HepG2 (cell line): ENCODE results near the gene SLC25A1.

ENCODE experiments used
- AHR ChIP-seq: IDR thresholded peaks from 2 replicates; pipeline ENCODE4 v1.6.1; 2018; ENCODE audit warnings: missing genetic modification reagents, missing compliant biosample characterization
- HDAC6 ChIP-seq: fragments of 200-600 bp; sonication (generic); IDR thresholded peaks from 2 replicates; pipeline ENCODE4 v1.7.0; 2017; ENCODE audit warnings: mild to moderate bottlenecking, antibody characterized with exemption, low read length, low read depth
- TBX2 ChIP-seq: sonication (generic); formaldehyde crosslinking; IDR thresholded peaks from 2 replicates; pipeline ENCODE4 v1.5.0; 2020; ENCODE audit warnings: missing genetic modification reagents, mild to moderate bottlenecking, borderline replicate concordance
- ZBTB43 ChIP-seq: sonication (generic); formaldehyde crosslinking; conservative IDR thresholded peaks from 2 replicates; pipeline ENCODE4 v1.4.0; 2020; ENCODE audit warnings: missing genetic modification reagents
- ZNF484 ChIP-seq: sonication (generic); formaldehyde crosslinking; IDR thresholded peaks from 2 replicates; pipeline ENCODE4 v1.5.1; 2020; ENCODE audit warnings: mild to moderate bottlenecking, low read depth, missing genetic modification reagents, borderline replicate concordance
- ZNF816 ChIP-seq: sonication (generic); formaldehyde crosslinking; IDR thresholded peaks from 2 replicates; pipeline ENCODE4 v1.8.0; 2022; ENCODE audit warnings: missing genetic modification reagents, mild to moderate bottlenecking, borderline replicate concordance

- TF ChIP-seq AHR (CRISPR knock-in tag) (no peak), ZNF484 (CRISPR knock-in tag) (no peak), ZBTB43 (no peak), ZNF816 (CRISPR knock-in tag) (no peak), TBX2 (CRISPR knock-in tag) (no peak), HDAC6 (no peak)
These were observed 10.2 kb downstream of the SLC25A1 start for GRCh38 chr22:19168088-19168890.
